Liver (tissue), 3 donors: ENCODE data around the gene KSR2.
A peak's percentile ranks its signal among the peaks of the same experiment; 100 is the strongest.

Experiments
- RAD21 ChIP-seq, 2 donors: IDR thresholded peaks; 2 replicates each; pipeline ENCODE4 v1.6.1; 2016; ENCODE audit warnings: antibody characterized with exemption in 2 of 2, mild to moderate bottlenecking in 2 of 2
- SP1 ChIP-seq: IDR thresholded peaks from 2 replicates; pipeline ENCODE4 v1.6.1; 2018; ENCODE audit warnings: antibody characterized with exemption, mild to moderate bottlenecking
- TAF1 ChIP-seq: conservative IDR thresholded peaks from 2 replicates; pipeline ENCODE4 v1.6.1; 2016; ENCODE audit warnings: antibody characterized with exemption, mild to moderate bottlenecking
- TF ChIP-seq, protein P1 (sequence below): fragments of 150-350 bp; IDR thresholded peaks from 2 replicates; pipeline ENCODE4 v1.5.1; 2017; ENCODE audit warnings: improper control_type of control experiment, low read depth, low read length; ENCODE audit not compliant: missing input control
- TF ChIP-seq, protein P2 (sequence below): IDR thresholded peaks from 2 replicates; pipeline ENCODE4 v1.6.1; 2016; ENCODE audit warnings: antibody characterized with exemption, mild to moderate bottlenecking
- TF ChIP-seq, protein P3 (sequence below): IDR thresholded peaks from 2 replicates; pipeline ENCODE4 v1.6.1; 2016; ENCODE audit warnings: antibody characterized with exemption
- TF ChIP-seq, protein P4 (sequence below): IDR thresholded peaks from 2 replicates; pipeline ENCODE4 v1.6.1; 2016; ENCODE audit warnings: antibody characterized with exemption
- TF ChIP-seq, protein P5 (sequence below): IDR thresholded peaks from 2 replicates; pipeline ENCODE4 v1.6.1; 2016; ENCODE audit warnings: antibody characterized with exemption
- donor health status: healthy.
- donor health status: healthy.

DNA sequence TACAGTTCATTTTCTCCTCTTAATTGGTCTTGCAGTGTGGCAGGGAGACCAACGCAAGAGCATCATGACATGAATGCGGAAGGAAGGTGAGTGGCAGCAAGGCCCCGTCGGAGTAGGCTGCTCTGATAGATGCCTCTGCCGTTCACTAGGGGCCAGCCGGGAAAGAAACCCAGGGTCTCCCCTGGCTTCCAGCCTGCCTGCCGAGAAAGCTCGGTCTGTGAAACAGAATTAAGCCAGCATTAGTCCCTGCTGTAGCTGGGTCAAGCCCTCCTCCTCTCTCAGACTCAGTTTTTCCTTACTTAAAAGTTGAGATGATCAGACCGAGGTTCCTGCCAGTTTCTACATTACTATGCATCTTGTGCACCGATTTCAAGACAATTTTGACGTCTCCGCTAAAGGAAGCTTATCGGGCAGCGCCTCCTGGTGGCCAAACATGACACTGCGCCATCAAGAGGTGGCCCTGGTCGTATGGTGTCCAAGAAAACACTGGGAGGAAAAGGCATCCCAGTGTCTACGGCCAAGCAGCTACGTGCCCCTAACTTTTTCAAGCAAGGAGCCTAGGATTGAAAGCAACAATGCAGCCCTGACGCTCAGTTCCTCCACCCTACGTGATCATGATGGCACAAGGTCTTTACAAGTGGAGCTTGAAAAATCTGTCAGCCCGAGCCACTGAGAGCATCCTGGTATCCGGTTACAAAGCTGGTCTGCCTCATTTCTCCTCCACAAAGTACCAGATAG lies 131.6 kb downstream of the KSR2 start:
- TF ChIP-seq, protein P1, sequence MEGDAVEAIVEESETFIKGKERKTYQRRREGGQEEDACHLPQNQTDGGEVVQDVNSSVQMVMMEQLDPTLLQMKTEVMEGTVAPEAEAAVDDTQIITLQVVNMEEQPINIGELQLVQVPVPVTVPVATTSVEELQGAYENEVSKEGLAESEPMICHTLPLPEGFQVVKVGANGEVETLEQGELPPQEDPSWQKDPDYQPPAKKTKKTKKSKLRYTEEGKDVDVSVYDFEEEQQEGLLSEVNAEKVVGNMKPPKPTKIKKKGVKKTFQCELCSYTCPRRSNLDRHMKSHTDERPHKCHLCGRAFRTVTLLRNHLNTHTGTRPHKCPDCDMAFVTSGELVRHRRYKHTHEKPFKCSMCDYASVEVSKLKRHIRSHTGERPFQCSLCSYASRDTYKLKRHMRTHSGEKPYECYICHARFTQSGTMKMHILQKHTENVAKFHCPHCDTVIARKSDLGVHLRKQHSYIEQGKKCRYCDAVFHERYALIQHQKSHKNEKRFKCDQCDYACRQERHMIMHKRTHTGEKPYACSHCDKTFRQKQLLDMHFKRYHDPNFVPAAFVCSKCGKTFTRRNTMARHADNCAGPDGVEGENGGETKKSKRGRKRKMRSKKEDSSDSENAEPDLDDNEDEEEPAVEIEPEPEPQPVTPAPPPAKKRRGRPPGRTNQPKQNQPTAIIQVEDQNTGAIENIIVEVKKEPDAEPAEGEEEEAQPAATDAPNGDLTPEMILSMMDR, result peak; percentile 95
- TF ChIP-seq RAD21 (IDR thresholded peaks at IDR 0.05), result peak; percentile 91 to 93
- TF ChIP-seq, protein P2, sequence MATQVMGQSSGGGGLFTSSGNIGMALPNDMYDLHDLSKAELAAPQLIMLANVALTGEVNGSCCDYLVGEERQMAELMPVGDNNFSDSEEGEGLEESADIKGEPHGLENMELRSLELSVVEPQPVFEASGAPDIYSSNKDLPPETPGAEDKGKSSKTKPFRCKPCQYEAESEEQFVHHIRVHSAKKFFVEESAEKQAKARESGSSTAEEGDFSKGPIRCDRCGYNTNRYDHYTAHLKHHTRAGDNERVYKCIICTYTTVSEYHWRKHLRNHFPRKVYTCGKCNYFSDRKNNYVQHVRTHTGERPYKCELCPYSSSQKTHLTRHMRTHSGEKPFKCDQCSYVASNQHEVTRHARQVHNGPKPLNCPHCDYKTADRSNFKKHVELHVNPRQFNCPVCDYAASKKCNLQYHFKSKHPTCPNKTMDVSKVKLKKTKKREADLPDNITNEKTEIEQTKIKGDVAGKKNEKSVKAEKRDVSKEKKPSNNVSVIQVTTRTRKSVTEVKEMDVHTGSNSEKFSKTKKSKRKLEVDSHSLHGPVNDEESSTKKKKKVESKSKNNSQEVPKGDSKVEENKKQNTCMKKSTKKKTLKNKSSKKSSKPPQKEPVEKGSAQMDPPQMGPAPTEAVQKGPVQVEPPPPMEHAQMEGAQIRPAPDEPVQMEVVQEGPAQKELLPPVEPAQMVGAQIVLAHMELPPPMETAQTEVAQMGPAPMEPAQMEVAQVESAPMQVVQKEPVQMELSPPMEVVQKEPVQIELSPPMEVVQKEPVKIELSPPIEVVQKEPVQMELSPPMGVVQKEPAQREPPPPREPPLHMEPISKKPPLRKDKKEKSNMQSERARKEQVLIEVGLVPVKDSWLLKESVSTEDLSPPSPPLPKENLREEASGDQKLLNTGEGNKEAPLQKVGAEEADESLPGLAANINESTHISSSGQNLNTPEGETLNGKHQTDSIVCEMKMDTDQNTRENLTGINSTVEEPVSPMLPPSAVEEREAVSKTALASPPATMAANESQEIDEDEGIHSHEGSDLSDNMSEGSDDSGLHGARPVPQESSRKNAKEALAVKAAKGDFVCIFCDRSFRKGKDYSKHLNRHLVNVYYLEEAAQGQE, result no peak
- TF ChIP-seq TAF1, result no peak
- TF ChIP-seq, protein P3, sequence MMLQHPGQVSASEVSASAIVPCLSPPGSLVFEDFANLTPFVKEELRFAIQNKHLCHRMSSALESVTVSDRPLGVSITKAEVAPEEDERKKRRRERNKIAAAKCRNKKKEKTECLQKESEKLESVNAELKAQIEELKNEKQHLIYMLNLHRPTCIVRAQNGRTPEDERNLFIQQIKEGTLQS, result no peak
- TF ChIP-seq, protein P4, sequence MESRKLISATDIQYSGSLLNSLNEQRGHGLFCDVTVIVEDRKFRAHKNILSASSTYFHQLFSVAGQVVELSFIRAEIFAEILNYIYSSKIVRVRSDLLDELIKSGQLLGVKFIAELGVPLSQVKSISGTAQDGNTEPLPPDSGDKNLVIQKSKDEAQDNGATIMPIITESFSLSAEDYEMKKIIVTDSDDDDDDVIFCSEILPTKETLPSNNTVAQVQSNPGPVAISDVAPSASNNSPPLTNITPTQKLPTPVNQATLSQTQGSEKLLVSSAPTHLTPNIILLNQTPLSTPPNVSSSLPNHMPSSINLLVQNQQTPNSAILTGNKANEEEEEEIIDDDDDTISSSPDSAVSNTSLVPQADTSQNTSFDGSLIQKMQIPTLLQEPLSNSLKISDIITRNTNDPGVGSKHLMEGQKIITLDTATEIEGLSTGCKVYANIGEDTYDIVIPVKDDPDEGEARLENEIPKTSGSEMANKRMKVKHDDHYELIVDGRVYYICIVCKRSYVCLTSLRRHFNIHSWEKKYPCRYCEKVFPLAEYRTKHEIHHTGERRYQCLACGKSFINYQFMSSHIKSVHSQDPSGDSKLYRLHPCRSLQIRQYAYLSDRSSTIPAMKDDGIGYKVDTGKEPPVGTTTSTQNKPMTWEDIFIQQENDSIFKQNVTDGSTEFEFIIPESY, result no peak
- TF ChIP-seq, protein P5, sequence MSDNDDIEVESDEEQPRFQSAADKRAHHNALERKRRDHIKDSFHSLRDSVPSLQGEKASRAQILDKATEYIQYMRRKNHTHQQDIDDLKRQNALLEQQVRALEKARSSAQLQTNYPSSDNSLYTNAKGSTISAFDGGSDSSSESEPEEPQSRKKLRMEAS, result no peak
- no peak for TF ChIP-seq SP1
